Neural cell (in vitro differentiated cells): ENCODE data around the gene UBE2I.
A peak's percentile ranks its signal among the peaks of the same experiment; 100 is the strongest.

Experiments
- RAD21 ChIP-seq: fragments of 450-650 bp; conservative IDR thresholded peaks from 2 replicates; pipeline ENCODE4 v1.6.1; 2014; ENCODE audit warnings: antibody characterized with exemption, mild to moderate bottlenecking, moderate library complexity
- TF ChIP-seq, protein P1 (sequence below): fragments of 450-650 bp; IDR thresholded peaks from 2 replicates; pipeline ENCODE4 v1.5.1; 2014; ENCODE audit warnings: antibody characterized with exemption, mild to moderate bottlenecking, moderate library complexity; ENCODE audit not compliant: poor library complexity, severe bottlenecking

GRCh38 chr16:1363501-1364041, 54.1 kb downstream of the UBE2I start:
- TF ChIP-seq, protein P1, sequence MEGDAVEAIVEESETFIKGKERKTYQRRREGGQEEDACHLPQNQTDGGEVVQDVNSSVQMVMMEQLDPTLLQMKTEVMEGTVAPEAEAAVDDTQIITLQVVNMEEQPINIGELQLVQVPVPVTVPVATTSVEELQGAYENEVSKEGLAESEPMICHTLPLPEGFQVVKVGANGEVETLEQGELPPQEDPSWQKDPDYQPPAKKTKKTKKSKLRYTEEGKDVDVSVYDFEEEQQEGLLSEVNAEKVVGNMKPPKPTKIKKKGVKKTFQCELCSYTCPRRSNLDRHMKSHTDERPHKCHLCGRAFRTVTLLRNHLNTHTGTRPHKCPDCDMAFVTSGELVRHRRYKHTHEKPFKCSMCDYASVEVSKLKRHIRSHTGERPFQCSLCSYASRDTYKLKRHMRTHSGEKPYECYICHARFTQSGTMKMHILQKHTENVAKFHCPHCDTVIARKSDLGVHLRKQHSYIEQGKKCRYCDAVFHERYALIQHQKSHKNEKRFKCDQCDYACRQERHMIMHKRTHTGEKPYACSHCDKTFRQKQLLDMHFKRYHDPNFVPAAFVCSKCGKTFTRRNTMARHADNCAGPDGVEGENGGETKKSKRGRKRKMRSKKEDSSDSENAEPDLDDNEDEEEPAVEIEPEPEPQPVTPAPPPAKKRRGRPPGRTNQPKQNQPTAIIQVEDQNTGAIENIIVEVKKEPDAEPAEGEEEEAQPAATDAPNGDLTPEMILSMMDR: peak; percentile 49
- TF ChIP-seq RAD21: no peak
